Testis (tissue), 2 donors: ENCODE results near the gene TULP1.

Experiments
- POLR2A ChIP-seq: fragments of 450-650 bp; IDR thresholded peaks from one replicate; pipeline ENCODE4 v1.6.1; 2017; ENCODE audit warnings: antibody characterized with exemption, mild to moderate bottlenecking, moderate library complexity
- TF ChIP-seq, protein P1 (sequence below), 3 experiments: fragments of 450-650 bp in 2 of 3; fragments of 200-600 bp in 1 of 3; sonication (generic) in 1 of 3; IDR thresholded peaks; one replicate each; pipeline ENCODE4 v1.5.1; 2016 to 2019; ENCODE audit warnings: antibody characterized with exemption in 3 of 3, mild to moderate bottlenecking in 2 of 3, moderate library complexity in 1 of 3

DNA sequence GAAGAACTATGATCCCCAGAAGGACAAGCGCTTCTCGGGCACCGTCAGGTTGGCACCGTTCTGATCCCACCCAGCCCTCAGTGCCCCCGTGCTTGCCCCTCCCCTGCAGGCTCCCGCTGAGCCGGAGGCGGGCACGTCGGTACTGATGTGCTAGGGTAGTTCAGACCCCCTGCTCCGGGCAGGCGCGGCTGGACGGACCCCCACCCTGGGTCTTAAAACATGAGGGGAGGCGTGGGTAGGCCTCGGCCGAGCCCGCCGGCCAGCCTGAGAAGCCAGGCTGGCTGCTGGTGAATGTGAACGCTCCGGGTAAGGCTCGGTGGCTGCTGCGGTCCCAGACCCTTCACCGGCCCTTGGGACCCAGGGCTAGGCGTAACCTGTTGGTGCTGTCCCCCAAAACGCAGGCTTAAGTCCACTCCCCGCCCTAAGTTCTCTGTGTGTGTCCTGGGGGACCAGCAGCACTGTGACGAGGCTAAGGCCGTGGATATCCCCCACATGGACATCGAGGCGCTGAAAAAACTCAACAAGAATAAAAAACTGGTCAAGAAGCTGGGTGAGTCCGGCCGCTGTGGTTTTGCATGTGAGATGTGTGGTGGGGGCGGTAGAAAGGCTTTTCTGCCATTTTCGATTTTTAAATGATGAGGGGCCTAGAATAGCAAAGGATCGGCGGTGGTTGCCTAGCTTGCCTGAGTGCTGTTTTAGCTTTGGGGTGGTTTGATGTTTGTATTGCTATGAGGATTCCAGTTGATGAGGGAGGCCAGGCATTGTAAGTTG lies 43.5 kb downstream of the TULP1 start:
- TF ChIP-seq POLR2A: no peak
- TF ChIP-seq, protein P1, sequence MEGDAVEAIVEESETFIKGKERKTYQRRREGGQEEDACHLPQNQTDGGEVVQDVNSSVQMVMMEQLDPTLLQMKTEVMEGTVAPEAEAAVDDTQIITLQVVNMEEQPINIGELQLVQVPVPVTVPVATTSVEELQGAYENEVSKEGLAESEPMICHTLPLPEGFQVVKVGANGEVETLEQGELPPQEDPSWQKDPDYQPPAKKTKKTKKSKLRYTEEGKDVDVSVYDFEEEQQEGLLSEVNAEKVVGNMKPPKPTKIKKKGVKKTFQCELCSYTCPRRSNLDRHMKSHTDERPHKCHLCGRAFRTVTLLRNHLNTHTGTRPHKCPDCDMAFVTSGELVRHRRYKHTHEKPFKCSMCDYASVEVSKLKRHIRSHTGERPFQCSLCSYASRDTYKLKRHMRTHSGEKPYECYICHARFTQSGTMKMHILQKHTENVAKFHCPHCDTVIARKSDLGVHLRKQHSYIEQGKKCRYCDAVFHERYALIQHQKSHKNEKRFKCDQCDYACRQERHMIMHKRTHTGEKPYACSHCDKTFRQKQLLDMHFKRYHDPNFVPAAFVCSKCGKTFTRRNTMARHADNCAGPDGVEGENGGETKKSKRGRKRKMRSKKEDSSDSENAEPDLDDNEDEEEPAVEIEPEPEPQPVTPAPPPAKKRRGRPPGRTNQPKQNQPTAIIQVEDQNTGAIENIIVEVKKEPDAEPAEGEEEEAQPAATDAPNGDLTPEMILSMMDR (IDR thresholded peaks at IDR 0.05): no peak
